ENCODE data around the gene SLC45A3. TPM values are rescaled to one million over a fixed set of nuclear protein-coding genes. Genes with fewer than 3 reads are reported as not detected.

The SLC45A3 gene
- total and polyA plus RNA-seq, 5 donors from 2014 or later, result 0.74 TPM; not detected in 4

Other genes with a start within 250 kb of the SLC45A3 start
- gene BLACAT1, start 224.5 kb downstream of the SLC45A3 start, total RNA-seq, result 0.15 TPM
- gene BLACAT1, start 224.5 kb downstream of the SLC45A3 start, polyA plus RNA-seq, result not detected
- gene CDK18, start 175.8 kb downstream of the SLC45A3 start, total RNA-seq, result 0.49 TPM
- not detected for gene CDK18, start 175.8 kb downstream of the SLC45A3 start, polyA plus RNA-seq
- 106 TPM for gene ELK4, start 48.5 kb downstream of the SLC45A3 start, total RNA-seq
- gene ELK4, start 48.5 kb downstream of the SLC45A3 start, polyA plus RNA-seq, result 1 to 10 TPM; 3.5 to 4.7 (median 4.6) TPM
- gene NUCKS1, start 69.7 kb upstream of the SLC45A3 start, total RNA-seq, result 72.0 TPM
- 10 to 100 TPM; 12.9 to 15.8 (median 13.3) TPM for gene NUCKS1, start 69.7 kb upstream of the SLC45A3 start, polyA plus RNA-seq
- 37.0 TPM for gene RAB29, start 95.0 kb upstream of the SLC45A3 start, total RNA-seq
- gene RAB29, start 95.0 kb upstream of the SLC45A3 start, polyA plus RNA-seq, result 100 to 1,000 TPM in 1 of 4 donors, 10 to 100 TPM in 3; 94.9 to 119 (median 98.6) TPM
- 33.2 TPM for gene SLC41A1, start 132.7 kb upstream of the SLC45A3 start, total RNA-seq
- 10 to 100 TPM; 10.8 to 18.5 (median 13.4) TPM for gene SLC41A1, start 132.7 kb upstream of the SLC45A3 start, polyA plus RNA-seq
- 3.8 TPM for gene PM20D1, start 169.6 kb upstream of the SLC45A3 start, total RNA-seq
- 1 to 10 TPM; 2.3 to 3.9 (median 3.6) TPM for gene PM20D1, start 169.6 kb upstream of the SLC45A3 start, polyA plus RNA-seq

Data from CD4-positive, CD25-positive, alpha-beta regulatory T cell (primary cell).